ENCODE measurements around the gene DYRK1A. TPM values are rescaled to one million over a fixed set of nuclear protein-coding genes. Genes with fewer than 3 reads are reported as not detected.

The DYRK1A gene
- total and polyA plus RNA-seq, 7 donors, result 21.5 to 105 (median 79.9) TPM

DNA sequence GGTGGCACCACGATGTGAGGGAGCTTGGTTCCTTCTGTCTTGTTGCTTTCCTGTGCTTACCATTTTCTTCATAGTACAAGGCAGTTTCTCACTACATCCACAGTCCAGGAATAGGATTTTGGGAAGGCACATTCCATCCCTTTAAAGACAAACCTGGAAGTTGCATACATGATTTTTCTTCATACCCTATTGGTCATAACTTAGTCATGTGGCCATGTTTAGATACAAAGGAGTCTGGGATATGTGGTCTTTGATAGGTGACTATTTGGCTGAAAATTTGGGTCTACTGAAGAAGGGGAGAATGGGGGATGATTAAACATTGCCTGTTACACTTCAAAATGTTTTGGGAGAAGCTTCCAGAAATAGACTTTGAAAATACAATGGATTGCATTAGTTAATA lies 7.0 kb downstream of the DYRK1A start:
- Histone ChIP-seq H3K4me3 (no peak overlapping the region), H3K9me3 (no peaks in the 10 kb centered on the region), H3K36me3 (ENCODE audit: insufficient read depth in 1 of 2, low read depth in 1 of 2) (no peaks in the 10 kb centered on the region), H3K27ac (peak overlapping the region; percentile 99), H3K27me3 (ENCODE audit: insufficient read depth in 3 of 3, low read length in 2 of 3) (no peaks in the 10 kb centered on the region), H3K4me1 (peaks cover 89% of the 10 kb centered on the region)
- ATAC-seq, result peak in 3 of 4 donors; percentile 29 to 41 (median 30)
- DNase-seq, result no peak
- WGBS, 3 donors, result 47 to 50% (median 48%) methylated on average over 1 of the region's 1 CpG
- TF ChIP-seq, protein P1, sequence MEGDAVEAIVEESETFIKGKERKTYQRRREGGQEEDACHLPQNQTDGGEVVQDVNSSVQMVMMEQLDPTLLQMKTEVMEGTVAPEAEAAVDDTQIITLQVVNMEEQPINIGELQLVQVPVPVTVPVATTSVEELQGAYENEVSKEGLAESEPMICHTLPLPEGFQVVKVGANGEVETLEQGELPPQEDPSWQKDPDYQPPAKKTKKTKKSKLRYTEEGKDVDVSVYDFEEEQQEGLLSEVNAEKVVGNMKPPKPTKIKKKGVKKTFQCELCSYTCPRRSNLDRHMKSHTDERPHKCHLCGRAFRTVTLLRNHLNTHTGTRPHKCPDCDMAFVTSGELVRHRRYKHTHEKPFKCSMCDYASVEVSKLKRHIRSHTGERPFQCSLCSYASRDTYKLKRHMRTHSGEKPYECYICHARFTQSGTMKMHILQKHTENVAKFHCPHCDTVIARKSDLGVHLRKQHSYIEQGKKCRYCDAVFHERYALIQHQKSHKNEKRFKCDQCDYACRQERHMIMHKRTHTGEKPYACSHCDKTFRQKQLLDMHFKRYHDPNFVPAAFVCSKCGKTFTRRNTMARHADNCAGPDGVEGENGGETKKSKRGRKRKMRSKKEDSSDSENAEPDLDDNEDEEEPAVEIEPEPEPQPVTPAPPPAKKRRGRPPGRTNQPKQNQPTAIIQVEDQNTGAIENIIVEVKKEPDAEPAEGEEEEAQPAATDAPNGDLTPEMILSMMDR (IDR thresholded peaks at IDR 0.05), result no peak
- intact Hi-C loops (cut with DNase I), result no loop called here

DNA sequence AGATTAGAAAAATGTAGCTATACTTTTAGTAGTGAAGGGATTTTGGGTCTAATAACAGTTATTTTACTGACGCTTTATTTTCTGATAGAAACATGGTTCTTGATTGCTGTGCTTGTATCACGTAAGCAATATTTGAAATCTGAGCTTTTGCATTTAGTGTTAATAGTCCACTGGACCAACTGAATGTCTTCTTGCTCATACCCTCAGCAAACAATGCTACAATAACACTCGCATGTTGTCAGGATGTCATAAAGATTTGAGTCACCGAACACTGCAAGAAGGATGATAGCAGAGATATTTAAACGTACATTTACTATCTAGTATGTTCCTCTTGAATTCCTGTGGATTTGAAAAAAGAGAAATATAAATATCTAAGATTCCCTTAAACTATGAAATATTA lies 7.5 kb downstream of the DYRK1A start:
- intact Hi-C loops (cut with DNase I), result no loop called here

DNA sequence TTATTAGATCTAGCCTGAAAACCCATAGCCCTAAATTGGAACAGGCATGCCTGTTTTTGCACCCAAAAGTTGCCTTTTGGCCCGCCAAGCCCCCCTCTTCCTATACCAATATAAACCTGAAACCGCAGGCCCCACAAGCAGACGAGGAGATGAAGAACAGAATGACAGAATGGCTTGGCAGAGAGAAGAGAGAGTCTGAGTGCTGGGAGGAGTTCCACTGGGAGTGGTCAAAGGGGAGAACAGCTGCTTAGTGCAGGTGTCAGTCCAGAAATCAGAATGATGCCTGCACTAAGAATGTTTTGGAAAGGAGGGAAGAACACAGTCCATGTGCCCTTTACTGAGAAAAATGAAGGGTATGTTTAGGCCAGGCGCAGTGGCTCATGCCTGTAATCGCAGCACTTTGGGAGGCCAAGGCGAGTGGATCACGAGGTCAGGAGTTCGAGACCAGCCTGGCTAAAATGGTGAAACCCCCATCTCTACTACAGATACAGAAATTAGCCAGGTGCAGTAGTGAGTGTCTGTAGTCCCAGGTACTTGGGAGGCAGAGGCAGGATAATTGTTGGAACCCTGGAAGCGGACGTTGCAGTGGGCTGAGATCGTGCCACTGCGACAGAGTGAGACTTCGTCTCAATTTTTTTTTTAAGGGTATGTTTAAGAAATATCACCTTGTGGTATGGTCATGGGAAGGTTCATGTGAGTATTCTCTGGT lies 9.4 kb downstream of the DYRK1A start:
- intact Hi-C loops (cut with DNase I), result loop anchor here in 1 of 2 donors (5.0 kb wide), 1 partner anchor 46 kb away; no protein-coding TSS in a partner anchor
- peak; percentile 79 to 86 (median 83) for ATAC-seq
- TF ChIP-seq, protein P1 (IDR thresholded peaks at IDR 0.05), result no peak
- H3K4me3 ChIP-seq, result no peak overlapping the region
- H3K36me3 ChIP-seq (ENCODE audit: insufficient read depth in 1 of 2, low read depth in 1 of 2), result no peaks in the 10 kb centered on the region
- H3K27me3 ChIP-seq (ENCODE audit: insufficient read depth in 3 of 3, low read length in 2 of 3), result no peaks in the 10 kb centered on the region
- no peak for DNase-seq
- H3K4me1 ChIP-seq, result peaks cover 94% of the 10 kb centered on the region
- peak overlapping the region; percentile 99 for H3K27ac ChIP-seq
- H3K9me3 ChIP-seq, result no peaks in the 10 kb centered on the region
- WGBS, 3 donors, result 48 to 55% (median 48%) methylated on average over 13 of the region's 13 CpGs

More for the DNA sequence above, 7.5 kb downstream of the DYRK1A start:
- H3K36me3 ChIP-seq (ENCODE audit: insufficient read depth in 1 of 2, low read depth in 1 of 2), result no peaks in the 10 kb centered on the region
- H3K27me3 ChIP-seq (ENCODE audit: insufficient read depth in 3 of 3, low read length in 2 of 3), result no peaks in the 10 kb centered on the region
- H3K27ac ChIP-seq, result peak overlapping the region; percentile 99
- H3K4me1 ChIP-seq, result peaks cover 94% of the 10 kb centered on the region
- ATAC-seq (no peak), DNase-seq (no peak)
- H3K9me3 ChIP-seq, result no peaks in the 10 kb centered on the region
- TF ChIP-seq, protein P1 (IDR thresholded peaks at IDR 0.05), result no peak
- 61 to 79% (median 62%) methylated on average over 5 of the region's 5 CpGs for WGBS, 3 donors
- H3K4me3 ChIP-seq, result no peak overlapping the region

DNA sequence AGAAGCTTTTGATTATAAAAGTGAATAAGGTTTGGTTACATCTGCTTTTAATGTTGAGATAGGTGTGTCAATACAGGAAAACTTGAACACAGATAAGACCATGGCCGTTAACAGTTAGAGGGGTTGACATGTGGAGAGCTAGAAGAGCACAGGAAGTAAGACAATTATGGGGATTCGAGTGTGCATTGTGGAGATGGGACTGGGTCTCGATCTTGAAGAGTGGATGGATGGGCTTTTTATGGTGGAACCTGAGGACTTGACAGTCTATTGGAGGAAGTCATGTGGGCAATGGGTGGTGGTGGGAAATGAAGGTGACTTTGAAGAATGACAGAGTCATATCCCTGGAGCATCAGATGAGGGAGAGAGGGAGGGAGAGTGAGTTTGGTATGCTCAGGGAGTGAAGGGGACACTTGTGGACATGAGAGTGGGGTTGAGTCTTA lies 12.1 kb downstream of the DYRK1A start:
- peak overlapping the region; percentile 64 for H3K27ac ChIP-seq
- ATAC-seq (no peak), DNase-seq (no peak)
- no peaks in the 10 kb centered on the region for H3K27me3 ChIP-seq (ENCODE audit: insufficient read depth in 3 of 3, low read length in 2 of 3)
- H3K4me1 ChIP-seq, result peaks cover 92% of the 10 kb centered on the region
- TF ChIP-seq, protein P1 (IDR thresholded peaks at IDR 0.05), result no peak
- no peak overlapping the region for H3K4me3 ChIP-seq
- H3K36me3 ChIP-seq (ENCODE audit: insufficient read depth in 1 of 2, low read depth in 1 of 2), result no peaks in the 10 kb centered on the region
- intact Hi-C loops (cut with DNase I), result loop anchor here in 1 of 2 donors (5.0 kb wide), 1 partner anchor 44 kb away; no protein-coding TSS in a partner anchor
- WGBS, 3 donors, result 74 to 78% (median 76%) methylated on average over 3 of the region's 3 CpGs
- H3K9me3 ChIP-seq, result no peaks in the 10 kb centered on the region

Data from psoas muscle (tissue), 8 donors.